Measurements from ENCODE around the gene MRPL19.
"Not testable (repeated sequence)": the region's sequence is repeated elsewhere in the genome, so short reads cannot be mapped to it uniquely, and the experiment has no call there.

Gene MRPL19

GRCh38 chr2:75616933-75617332 is 29.6 kb upstream of the MRPL19 start:
- no peak for DNase-seq

GRCh38 chr2:75619956-75620740 is 26.4 kb upstream of the MRPL19 start:
- no peak for DNase-seq

GRCh38 chr2:75621228-75621627 is 25.4 kb upstream of the MRPL19 start:
- peak; percentile 26 for DNase-seq

- no peak for DNase-seq
These were observed 24.1 kb upstream of the MRPL19 start for GRCh38 chr2:75622500-75622899.

- no peak for DNase-seq
These were observed 23.7 kb upstream of the MRPL19 start for GRCh38 chr2:75622929-75623328.

GRCh38 chr2:75627902-75628504 is 18.6 kb upstream of the MRPL19 start:
- peak; percentile 74 for DNase-seq

GRCh38 chr2:75632091-75632701 is 14.4 kb upstream of the MRPL19 start:
- DNase-seq = no peak

GRCh38 chr2:75632813-75633212 is 13.8 kb upstream of the MRPL19 start:
- DNase-seq = no peak

- no peak for DNase-seq
These were observed 13.0 kb upstream of the MRPL19 start for GRCh38 chr2:75633620-75634019.

GRCh38 chr2:75634945-75635344 is 11.6 kb upstream of the MRPL19 start:
- no peak for DNase-seq

- no peak for DNase-seq
These were observed 9.0 kb upstream of the MRPL19 start for GRCh38 chr2:75637568-75637967.

GRCh38 chr2:75640621-75641121 is 5.9 kb upstream of the MRPL19 start:
- peak; percentile 72 for DNase-seq

GRCh38 chr2:75641587-75641986 is 5.0 kb upstream of the MRPL19 start:
- DNase-seq = no peak

GRCh38 chr2:75643980-75644379 is 2.6 kb upstream of the MRPL19 start:
- no peak for DNase-seq

- no peak for DNase-seq
These were observed 940 bp upstream of the MRPL19 start for GRCh38 chr2:75645643-75646042.

- DNase-seq = no peak
These were observed 447 bp upstream of the MRPL19 start for GRCh38 chr2:75646090-75646582.

GRCh38 chr2:75647771-75648170 is 1.2 kb downstream of the MRPL19 start:
- DNase-seq = peak; percentile 13

GRCh38 chr2:75654012-75654411 is 7.4 kb downstream of the MRPL19 start:
- no peak for DNase-seq

GRCh38 chr2:75655861-75656260 is 9.3 kb downstream of the MRPL19 start:
- no peak for DNase-seq

GRCh38 chr2:75656563-75656962 is 10.0 kb downstream of the MRPL19 start:
- no peak for DNase-seq

GRCh38 chr2:75657798-75658197 is 11.2 kb downstream of the MRPL19 start:
- no peak for DNase-seq

GRCh38 chr2:75666911-75667310 is 20.3 kb downstream of the MRPL19 start:
- DNase-seq = no peak

GRCh38 chr2:75667884-75668283 is 21.3 kb downstream of the MRPL19 start:
- DNase-seq = no peak

- not testable (repeated sequence) for DNase-seq
These were observed 28.8 kb downstream of the MRPL19 start for GRCh38 chr2:75675423-75675822.

Measured in OCI-M1 (cell line).